ENCODE results near the gene LGALS9. TPM values are rescaled to one million over a fixed set of nuclear protein-coding genes. Genes with fewer than 3 reads are reported as not detected.
A peak's percentile ranks its signal among the peaks of the same experiment; 100 is the strongest.
"Not testable (repeated sequence)": the region's sequence is repeated elsewhere in the genome, so short reads cannot be mapped to it uniquely, and the experiment has no call there.

Gene LGALS9
- total and polyA plus RNA-seq, 2 donors (not counting 3 experiments of a cell fraction or from before 2014, with no cell fraction given): 52.4 to 65.2 TPM

DNA sequence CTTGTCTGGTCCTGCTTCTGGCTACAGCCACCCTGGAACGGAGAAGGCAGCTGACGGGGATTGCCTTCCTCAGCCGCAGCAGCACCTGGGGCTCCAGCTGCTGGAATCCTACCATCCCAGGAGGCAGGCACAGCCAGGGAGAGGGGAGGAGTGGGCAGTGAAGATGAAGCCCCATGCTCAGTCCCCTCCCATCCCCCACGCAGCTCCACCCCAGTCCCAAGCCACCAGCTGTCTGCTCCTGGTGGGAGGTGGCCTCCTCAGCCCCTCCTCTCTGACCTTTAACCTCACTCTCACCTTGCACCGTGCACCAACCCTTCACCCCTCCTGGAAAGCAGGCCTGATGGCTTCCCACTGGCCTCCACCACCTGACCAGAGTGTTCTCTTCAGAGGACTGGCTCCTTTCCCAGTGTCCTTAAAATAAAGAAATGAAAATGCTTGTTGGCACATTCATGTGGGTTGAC, 18.2 kb downstream of the LGALS9 start:
- H2AFZ ChIP-seq (ENCODE audit: low read depth, low read length); H3K36me3 ChIP-seq (ENCODE audit: control insufficient read depth in 2 of 2, extremely low read depth in 1 of 2, insufficient read depth in 2 of 2, low read length in 2 of 2); H4K20me1 ChIP-seq (replicated peaks; ENCODE audit: control insufficient read depth, extremely low read depth, insufficient read depth, low read length); FAIRE-seq; H3K4me2 ChIP-seq (ENCODE audit: insufficient read depth, low read length); H3K27ac ChIP-seq (ENCODE audit: insufficient read depth, low read depth, low read length); H3K4me3 ChIP-seq (replicated peaks in 1 of 3; ENCODE audit: insufficient read depth in 1 of 3, low read depth in 1 of 3, low read length in 3 of 3); intact Hi-C loops (cut with micrococcal nuclease); H3K9me1 ChIP-seq (replicated peaks; ENCODE audit: control insufficient read depth, extremely low read depth, insufficient read depth, low read length); H3K27me3 ChIP-seq (ENCODE audit: control insufficient read depth in 2 of 2, insufficient read depth in 2 of 2, low read length in 2 of 2); H3K9ac ChIP-seq (replicated peaks; ENCODE audit: extremely low read depth, insufficient read depth, low read length); H3K79me2 ChIP-seq (ENCODE audit: control insufficient read depth, insufficient read depth, low read length); H3K4me1 ChIP-seq (ENCODE audit: control insufficient read depth, extremely low read depth, insufficient read depth, low read length); H3K9me3 ChIP-seq (replicated peaks; ENCODE audit: control insufficient read depth, insufficient read depth, low read length); DNase-seq (ENCODE audit: low read depth, low spot score); dilution Hi-C loops (cut with MboI; ENCODE audit: extremely low pct_ligation_motif_present, low sequenced_read_pairs); POLR2A ChIA-PET: not testable (repeated sequence)
- TSS peak; percentile 54 for BruUV-seq (replicated peaks)
- CTCF ChIA-PET: interaction anchor here (1.6 to 2.5 kb wide), 2 partner anchors 28 to 107 kb away, joined by 6 to 13 read pairs; no protein-coding TSS in a partner anchor

DNA sequence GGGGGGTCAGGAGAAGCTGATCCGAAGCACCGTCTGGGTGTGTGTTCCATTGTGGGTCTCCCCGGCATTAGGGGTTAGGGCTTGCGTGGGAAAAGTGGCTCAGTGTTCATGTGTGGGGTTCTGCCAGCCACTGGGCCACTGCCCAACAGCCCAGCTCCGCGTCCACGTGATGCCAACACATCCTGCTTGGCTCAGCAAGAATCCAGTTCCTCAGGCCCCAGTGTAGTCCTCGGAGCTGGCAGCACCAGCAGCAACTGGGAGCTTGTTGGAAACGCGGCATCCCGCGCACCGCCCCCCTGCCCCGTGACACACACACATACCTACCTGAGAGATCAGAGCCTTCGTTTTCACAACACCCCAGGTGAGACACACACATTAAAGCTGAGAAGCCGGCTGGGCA, 18.9 kb downstream of the LGALS9 start:
- no peak for FAIRE-seq
- Histone ChIP-seq H3K4me2 (ENCODE audit: insufficient read depth, low read length) (no peak overlapping the region), H3K9me3 (replicated peaks; ENCODE audit: control insufficient read depth, insufficient read depth, low read length) (no peaks in the 10 kb centered on the region), H4K20me1 (replicated peaks; ENCODE audit: control insufficient read depth, extremely low read depth, insufficient read depth, low read length) (no peaks in the 10 kb centered on the region), H3K9me1 (replicated peaks; ENCODE audit: control insufficient read depth, extremely low read depth, insufficient read depth, low read length) (no peaks in the 10 kb centered on the region), H3K27ac (ENCODE audit: insufficient read depth, low read depth, low read length) (no peak overlapping the region), H2AFZ (ENCODE audit: low read depth, low read length) (no peak overlapping the region), H3K4me1 (ENCODE audit: control insufficient read depth, extremely low read depth, insufficient read depth, low read length) (no peaks in the 10 kb centered on the region), H3K9ac (replicated peaks; ENCODE audit: extremely low read depth, insufficient read depth, low read length) (no peak overlapping the region), H3K4me3 (replicated peaks in 1 of 3; ENCODE audit: insufficient read depth in 1 of 3, low read depth in 1 of 3, low read length in 3 of 3) (no peak overlapping the region), H3K79me2 (ENCODE audit: control insufficient read depth, insufficient read depth, low read length) (no peaks in the 10 kb centered on the region), H3K27me3 (ENCODE audit: control insufficient read depth in 2 of 2, insufficient read depth in 2 of 2, low read length in 2 of 2) (no peaks in the 10 kb centered on the region), H3K36me3 (ENCODE audit: control insufficient read depth in 2 of 2, extremely low read depth in 1 of 2, insufficient read depth in 2 of 2, low read length in 2 of 2) (no peaks in the 10 kb centered on the region)
- CTCF ChIA-PET: interaction anchor here (1.2 to 9.2 kb wide), 10 partner anchors 8 to 413 kb away, joined by 3 to 262 read pairs (median 6); no protein-coding TSS in a partner anchor
- no peak for TF ChIP-seq POLR2AphosphoS5 (IDR thresholded peaks at IDR 0.05; ENCODE audit: insufficient read depth, low read depth, low read length)
- TF ChIP-seq EZH2 (IDR thresholded peaks at IDR 0.05; ENCODE audit: borderline replicate concordance, low read depth, low read length, severe bottlenecking): no peak
- no peak for TF ChIP-seq JUN (IDR thresholded peaks at IDR 0.05; ENCODE audit: borderline replicate concordance, insufficient read depth, insufficient read length, low read depth)
- TF ChIP-seq, protein P1, sequence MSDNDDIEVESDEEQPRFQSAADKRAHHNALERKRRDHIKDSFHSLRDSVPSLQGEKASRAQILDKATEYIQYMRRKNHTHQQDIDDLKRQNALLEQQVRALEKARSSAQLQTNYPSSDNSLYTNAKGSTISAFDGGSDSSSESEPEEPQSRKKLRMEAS (IDR thresholded peaks at IDR 0.05; ENCODE audit: insufficient read depth, insufficient read length): no peak
- TF ChIP-seq, protein P2, sequence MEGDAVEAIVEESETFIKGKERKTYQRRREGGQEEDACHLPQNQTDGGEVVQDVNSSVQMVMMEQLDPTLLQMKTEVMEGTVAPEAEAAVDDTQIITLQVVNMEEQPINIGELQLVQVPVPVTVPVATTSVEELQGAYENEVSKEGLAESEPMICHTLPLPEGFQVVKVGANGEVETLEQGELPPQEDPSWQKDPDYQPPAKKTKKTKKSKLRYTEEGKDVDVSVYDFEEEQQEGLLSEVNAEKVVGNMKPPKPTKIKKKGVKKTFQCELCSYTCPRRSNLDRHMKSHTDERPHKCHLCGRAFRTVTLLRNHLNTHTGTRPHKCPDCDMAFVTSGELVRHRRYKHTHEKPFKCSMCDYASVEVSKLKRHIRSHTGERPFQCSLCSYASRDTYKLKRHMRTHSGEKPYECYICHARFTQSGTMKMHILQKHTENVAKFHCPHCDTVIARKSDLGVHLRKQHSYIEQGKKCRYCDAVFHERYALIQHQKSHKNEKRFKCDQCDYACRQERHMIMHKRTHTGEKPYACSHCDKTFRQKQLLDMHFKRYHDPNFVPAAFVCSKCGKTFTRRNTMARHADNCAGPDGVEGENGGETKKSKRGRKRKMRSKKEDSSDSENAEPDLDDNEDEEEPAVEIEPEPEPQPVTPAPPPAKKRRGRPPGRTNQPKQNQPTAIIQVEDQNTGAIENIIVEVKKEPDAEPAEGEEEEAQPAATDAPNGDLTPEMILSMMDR (IDR thresholded peaks at IDR 0.05; ENCODE audit: extremely low read depth in 1 of 2, insufficient read depth in 1 of 2, low read depth in 1 of 2, low read length in 2 of 2): no peak
- TF ChIP-seq GATA2 (IDR thresholded peaks at IDR 0.05; ENCODE audit: insufficient read depth, insufficient read length, low read depth, low read length): no peak
- TF ChIP-seq POLR2A (IDR thresholded peaks at IDR 0.05; ENCODE audit: low read depth, low read length): no peak
- no peak for TF ChIP-seq MYC (IDR thresholded peaks at IDR 0.05; ENCODE audit: low read depth, low read length)
- TF ChIP-seq FOS (IDR thresholded peaks at IDR 0.05; ENCODE audit: borderline replicate concordance, insufficient read depth, low read length): no peak
- DNase-seq (ENCODE audit: low read depth, low spot score): no peak
- intact Hi-C loops (cut with micrococcal nuclease): loop anchor here (2.0 to 5.0 kb wide), 2 partner anchors 298 to 413 kb away; no protein-coding TSS in a partner anchor
- dilution Hi-C loops (cut with MboI; ENCODE audit: extremely low pct_ligation_motif_present, low sequenced_read_pairs): no loop called here
- BruUV-seq (replicated peaks): no TSS peak
- POLR2A ChIA-PET: interaction anchor here (0.6 kb wide), 1 partner anchor 228 kb away, joined by 3 read pairs; no protein-coding TSS in a partner anchor

Data from endothelial cell of umbilical vein (primary cell).